LNCAP (cell line): Measurements from ENCODE around the gene GALE.

Experiments used
- CTCF ChIP-seq: fragments of 450-650 bp; IDR thresholded peaks from 2 replicates; pipeline ENCODE4 v1.5.1; 2017; ENCODE audit warnings: mild to moderate bottlenecking

The GALE gene

DNA sequence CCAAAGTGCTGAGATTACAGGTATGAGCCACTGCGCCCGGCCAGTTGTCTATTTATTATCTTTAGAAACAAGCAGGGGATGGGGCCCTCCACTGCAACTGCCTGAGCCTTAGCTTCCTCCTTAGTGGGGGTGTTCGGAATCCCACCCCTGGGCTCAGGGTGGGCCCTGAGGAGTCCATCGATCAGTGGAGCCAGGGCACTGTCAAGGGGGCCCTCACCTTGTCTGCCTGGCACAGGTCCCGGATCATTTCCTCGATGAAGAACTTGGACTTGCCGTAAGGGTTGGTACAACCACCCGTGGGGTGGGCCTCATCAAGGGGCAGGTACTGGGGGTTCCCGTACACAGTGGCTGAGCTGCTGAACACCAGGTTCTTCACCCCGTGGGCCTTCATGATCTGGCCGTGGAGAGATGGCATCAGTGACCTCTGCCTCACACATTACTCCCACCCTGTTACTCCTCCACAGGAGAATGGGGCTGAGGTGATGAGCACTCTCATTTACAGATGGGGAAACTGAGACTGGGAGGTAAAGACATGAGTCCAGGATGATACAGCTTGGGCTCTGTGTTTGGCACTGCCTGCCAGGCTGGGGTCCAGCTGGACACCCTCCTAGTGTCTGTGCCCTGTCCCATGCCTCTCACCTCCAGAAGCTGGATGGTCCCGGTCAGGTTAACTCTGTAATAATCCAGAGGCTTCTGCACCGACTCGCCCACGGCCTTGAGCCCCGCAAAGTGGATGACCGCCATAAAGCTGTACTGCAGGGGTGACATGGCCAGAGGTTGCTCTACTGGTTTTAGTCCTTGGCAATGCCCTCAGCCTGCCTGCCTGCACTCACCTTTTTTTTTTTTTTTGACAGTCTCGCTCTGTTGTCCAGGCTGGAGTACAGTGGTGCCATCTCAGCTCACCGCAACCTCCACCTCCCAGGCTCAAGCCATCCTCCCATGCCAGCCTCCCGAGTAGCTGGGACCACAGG lies 2.8 kb downstream of the GALE start:
- TF ChIP-seq CTCF: no peak

DNA sequence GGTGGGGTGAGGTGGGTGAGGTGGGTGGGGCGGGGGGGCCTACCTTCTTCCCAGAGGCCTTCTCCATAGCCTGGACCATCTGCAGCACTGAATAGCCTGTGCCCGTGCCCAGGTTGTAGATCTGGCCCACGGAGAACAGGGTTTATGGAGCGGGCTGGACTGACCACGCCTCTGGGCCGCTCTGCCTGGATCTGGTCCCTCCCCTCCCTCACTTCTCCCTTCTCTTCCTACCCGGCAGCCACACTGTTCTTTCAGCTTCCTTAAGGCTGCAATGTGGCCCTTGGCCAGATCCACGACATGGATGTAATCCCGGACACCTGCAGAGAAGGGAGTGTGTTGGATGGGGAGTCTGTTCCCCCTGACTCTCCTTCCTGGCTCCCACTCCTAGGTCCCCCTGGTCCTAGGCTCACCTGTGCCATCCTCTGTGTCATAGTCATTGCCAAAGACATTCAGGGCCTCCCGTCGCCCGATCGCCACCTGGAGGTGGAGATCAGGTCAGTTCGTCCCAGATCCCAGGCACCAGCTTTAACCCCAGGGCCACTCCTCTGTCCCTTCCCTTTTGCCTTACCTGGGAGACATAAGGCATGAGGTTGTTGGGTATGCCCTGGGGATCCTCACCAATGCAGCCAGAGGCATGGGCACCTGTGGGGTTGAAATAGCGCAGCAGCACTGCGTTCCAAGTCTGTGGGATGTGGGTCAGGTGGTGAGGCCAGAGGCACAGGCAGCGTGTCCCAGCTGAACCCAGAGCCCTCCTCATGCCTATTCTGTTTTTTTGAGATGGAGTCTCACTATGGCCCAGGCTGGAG lies 3.9 kb downstream of the GALE start:
- TF ChIP-seq CTCF: no peak; the same call in 1 of the 2 replicates

- no peak for TF ChIP-seq CTCF
Observed at GRCh38 chr1:23795676-23796465, 4.7 kb downstream of the GALE start.

DNA sequence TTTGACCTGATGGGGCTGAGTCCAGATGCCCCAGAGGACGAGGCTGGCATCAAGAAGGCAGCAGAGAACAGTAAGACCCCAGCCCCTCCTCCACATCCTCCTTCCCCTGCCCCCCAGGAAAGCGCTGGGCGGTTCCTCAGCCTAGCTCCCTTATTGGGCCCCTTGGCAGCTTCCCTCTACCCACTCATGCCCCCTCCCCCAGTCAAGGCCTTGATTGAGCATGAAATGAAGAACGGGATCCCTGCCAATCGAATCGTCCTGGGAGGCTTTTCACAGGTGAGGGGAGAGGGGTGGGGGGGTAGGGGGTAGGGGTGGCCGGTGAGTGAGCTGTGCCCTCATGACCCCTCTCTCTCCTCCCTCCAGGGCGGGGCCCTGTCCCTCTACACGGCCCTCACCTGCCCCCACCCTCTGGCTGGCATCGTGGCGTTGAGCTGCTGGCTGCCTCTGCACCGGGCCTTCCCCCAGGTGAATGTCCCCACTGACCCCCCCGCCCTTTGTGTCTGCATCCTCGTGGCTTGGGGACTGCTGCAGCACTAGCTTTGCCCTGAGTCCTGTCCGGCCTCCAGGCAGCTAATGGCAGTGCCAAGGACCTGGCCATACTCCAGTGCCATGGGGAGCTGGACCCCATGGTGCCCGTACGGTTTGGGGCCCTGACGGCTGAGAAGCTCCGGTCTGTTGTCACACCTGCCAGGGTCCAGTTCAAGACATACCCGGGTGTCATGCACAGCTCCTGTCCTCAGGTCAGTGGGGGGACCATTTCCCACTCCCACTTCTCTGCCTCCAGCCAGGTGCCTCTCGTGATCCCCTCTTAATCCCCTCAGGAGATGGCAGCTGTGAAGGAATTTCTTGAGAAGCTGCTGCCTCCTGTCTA lies 6.5 kb downstream of the GALE start:
- no peak for TF ChIP-seq CTCF

DNA sequence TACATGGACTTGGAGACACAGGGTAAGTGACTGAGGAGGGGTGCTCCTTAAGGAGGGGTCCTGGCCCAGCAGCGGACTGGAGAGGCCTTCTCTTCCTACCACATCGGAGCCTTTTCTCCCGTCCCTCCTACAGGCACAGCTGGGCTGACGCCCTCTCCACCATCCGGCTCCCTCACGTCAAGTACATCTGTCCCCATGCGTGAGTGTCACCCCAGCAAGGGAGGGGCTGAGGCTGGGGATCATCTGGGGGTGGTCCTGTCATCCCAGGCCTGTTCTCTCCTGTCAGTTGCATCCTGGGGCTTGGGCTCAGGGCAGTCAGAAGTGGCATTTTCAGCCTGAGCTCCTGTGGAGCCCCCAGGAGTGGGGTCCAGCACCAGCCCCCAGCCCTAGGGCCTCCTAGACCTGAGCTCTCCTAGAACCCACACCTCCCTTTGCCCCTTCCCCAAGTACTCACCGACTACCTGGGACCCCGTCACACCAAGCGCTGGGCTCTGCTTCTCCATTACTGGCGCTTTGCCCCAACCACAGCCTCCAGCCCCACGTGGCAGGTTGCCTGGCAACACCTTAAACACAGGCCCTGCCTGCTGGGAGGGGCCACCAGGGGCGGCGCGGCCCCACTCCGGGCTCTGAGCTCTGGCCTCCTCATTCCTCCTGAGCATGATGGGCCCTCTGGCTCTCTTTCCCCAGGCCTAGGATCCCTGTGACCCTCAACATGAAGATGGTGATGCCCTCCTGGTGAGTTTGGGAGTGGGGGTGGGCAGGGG lies 7.4 kb downstream of the GALE start:
- TF ChIP-seq CTCF: no peak

- TF ChIP-seq CTCF: no peak
Observed at GRCh38 chr1:23792151-23792945, 8.2 kb downstream of the GALE start.
